ENCODE data around the gene ATG16L1. TPM values are rescaled to one million over a fixed set of nuclear protein-coding genes. Genes with fewer than 3 reads are reported as not detected.
"Not testable (repeated sequence)": the region's sequence is repeated elsewhere in the genome, so short reads cannot be mapped to it uniquely, and the experiment has no call there.

ATG16L1 gene
- total RNA-seq, 2 donors from 2014 or later: 15.8 to 17.8 TPM

DNA sequence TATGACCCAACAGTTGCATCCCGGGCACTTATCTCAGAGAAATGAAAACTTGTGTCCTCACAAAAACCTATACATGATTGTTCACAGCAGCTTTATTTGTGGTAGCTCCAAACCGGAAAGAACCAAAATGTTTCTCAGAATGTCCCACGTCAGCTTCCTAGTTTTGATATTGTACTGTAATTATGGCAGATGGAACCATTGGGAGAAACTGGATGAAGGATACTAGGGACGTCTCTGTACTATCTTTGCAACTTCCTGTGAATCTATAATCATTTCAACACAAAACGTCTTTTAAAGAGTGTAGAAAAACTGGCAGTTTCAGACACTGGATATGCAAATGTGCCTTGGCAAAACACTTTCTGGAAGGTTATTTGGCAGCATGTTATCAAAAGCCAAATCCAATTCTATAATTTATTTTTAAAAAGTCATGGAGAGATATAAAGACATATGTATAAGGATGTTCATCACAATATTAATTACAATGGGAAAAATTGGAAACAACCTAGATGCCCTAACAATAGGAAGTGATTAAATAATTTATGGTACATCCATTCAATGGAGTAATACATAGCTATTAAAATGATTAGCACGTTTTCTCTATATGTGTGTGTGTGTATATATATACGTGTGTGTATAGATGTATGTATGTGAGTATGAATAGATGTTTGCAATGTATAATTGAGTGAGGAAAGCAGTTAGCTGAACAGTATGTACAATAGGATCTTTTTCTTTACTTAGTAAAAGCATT lies 65.9 kb downstream of the ATG16L1 start:
- ATAC-seq: no peak
- DNase-seq: no peak
- intact Hi-C loops (cut with DNase I): no loop called here

DNA sequence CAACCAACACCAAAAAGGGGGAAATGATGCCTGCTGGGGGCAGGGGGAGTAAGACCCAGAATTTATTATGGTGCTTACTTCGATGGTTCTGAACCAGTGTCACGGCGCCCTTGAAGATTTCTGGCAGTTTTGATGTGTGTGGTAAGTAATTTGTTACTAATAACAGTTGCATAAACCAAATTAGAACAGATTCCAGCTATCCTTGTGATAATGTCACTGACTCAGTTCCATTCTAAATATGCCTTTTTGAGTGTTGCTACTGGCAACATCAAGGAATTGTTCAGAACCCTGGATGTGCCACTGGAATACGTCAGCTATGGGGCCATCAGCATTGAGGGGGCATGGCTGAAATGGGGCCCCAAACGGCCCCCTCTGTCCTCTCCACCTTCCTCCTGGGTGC lies 67.8 kb downstream of the ATG16L1 start:
- no peak for ATAC-seq
- intact Hi-C loops (cut with DNase I): no loop called here
- DNase-seq: no peak

DNA sequence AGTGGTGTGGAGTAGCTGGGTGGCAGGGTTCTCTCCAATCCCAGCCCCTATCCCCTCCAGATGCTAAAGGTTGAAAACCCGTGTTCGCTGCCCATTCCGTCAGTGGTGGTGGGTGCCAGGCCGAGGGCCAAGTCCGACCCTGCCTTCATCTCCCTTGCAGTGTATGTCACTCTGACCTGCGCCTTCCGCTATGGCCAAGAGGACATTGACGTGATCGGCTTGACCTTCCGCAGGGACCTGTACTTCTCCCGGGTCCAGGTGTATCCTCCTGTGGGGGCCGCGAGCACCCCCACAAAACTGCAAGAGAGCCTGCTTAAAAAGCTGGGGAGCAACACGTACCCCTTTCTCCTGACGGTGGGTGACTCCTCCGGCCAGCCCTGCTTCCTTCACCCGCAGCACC lies 69.0 kb downstream of the ATG16L1 start:
- ATAC-seq: no peak

DNA sequence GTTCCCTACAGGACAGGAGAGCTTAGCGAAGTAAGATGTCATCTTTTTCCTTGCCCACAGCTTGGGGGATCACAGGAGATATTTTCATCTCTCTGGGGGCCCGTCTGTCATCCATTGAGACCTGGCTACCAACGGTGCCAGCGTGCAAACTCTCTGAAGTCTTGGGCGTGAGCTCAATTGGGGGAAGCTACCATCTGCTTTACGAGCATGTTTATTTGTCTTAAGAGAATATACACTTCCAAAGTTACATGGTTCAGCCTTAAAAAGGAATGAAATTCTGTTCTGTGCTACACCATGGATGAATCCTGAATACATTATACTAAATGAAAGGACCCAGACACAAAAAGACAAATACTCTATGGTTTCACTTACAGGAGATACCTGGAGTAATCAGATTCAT lies 69.7 kb downstream of the ATG16L1 start:
- intact Hi-C loops (cut with DNase I): no loop called here
- ATAC-seq: no peak
- no peak for DNase-seq

More for the DNA sequence above, 69.0 kb downstream of the ATG16L1 start:
- no peak for DNase-seq
- intact Hi-C loops (cut with DNase I): no loop called here

DNA sequence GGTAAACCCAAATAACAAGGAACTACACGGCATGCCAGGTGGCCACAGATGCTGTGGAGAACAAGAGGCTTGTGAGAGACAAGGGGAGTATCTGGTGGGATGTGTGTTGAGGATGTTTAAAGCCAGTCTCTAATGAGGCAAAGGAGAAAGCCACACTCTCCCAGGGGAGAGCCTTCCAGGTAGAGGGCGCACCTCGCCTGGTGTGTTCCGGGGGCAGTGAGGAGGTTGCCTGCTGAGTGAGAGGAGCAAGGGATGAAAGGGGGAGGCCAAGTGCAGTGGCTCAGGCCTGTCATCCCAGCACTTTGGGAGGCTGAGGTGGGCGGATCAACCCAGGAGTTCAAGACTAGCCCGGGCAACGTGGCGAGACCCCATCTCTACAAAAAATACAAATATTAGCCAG lies 72.4 kb downstream of the ATG16L1 start:
- DNase-seq: no peak
- ATAC-seq: no peak
- intact Hi-C loops (cut with DNase I): no loop called here

DNA sequence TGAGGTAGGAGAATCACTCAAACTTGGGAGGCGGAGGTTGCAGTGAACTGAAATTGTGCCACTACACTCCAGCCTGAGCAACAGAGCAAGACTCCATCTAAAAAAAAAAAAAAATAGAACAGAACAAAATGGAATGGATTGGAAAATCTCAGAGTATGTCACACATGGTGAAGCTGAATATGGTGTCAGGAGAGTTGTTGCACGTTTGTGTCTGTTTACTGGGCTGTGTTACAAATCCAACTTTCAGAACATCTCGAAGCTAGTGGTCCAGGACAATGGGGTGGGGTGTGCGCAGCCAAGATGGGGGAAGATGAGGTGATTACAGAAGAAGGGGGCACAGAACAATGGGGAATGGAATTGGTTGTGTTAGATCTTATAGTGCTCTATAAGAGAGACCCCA lies 73.8 kb downstream of the ATG16L1 start:
- intact Hi-C loops (cut with DNase I): no loop called here
- no peak for ATAC-seq
- DNase-seq: no peak

DNA sequence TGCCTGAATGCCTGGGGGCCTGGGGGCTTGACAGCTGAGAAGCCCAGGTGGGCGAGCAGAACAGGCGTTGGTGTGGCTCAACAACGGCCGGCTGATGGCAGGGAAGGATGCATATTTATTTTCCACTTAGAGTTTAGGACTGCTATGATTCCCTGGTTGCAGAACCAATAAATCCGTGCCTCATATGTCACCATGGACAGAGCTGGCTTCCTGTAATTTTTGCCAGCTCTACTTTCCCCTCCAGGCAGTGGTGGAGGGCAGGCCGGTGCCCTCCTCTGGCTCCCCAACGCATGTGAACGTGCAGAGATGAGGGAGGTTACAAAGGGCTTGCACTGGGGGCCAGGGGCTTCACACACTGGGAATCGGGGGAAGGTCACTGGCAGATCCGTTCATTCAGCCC lies 74.3 kb downstream of the ATG16L1 start:
- ATAC-seq: no peak
- no peak for DNase-seq
- intact Hi-C loops (cut with DNase I): no loop called here

DNA sequence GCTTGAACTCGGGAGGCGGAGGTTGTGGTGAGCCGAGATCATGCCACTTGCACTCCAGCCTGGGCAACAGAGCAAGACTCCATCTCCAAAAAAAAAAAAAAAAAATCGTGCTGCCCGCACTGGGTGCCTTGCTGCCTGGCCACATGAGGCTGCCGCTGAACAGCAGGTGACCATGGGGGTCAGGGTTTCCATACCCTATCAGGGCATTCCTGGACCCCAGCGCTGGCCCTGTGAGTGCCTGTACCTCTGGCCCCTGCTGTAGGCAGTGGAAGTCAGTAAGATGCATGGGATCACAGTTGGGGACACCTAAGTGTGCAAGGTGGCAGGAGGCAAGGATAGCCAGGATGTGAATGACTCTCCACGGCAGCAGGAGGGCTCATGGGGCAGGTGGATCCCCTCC lies 75.0 kb downstream of the ATG16L1 start:
- DNase-seq (no peak), ATAC-seq (no peak)
- intact Hi-C loops (cut with DNase I): no loop called here

DNA sequence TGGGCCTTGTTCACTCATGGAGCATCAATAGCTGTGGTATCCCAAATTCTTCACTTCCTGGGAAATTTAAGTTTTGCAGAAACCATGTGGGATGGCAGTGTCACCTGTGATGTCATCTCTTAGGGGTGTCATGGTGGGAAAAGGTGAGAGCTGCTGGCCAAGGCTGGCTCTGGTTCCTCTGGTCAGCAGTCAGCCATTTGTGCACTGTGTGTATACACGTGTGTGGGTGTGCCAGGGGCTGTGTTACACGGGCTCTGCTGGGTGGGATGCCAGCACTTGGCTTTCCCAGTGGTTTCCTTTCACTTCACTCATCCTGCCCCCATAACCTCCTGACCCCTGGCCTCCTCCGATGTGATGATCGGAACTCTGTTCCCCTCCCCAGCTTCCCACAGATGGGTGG lies 77.4 kb downstream of the ATG16L1 start:
- intact Hi-C loops (cut with DNase I): no loop called here
- DNase-seq (no peak), ATAC-seq (no peak)

DNA sequence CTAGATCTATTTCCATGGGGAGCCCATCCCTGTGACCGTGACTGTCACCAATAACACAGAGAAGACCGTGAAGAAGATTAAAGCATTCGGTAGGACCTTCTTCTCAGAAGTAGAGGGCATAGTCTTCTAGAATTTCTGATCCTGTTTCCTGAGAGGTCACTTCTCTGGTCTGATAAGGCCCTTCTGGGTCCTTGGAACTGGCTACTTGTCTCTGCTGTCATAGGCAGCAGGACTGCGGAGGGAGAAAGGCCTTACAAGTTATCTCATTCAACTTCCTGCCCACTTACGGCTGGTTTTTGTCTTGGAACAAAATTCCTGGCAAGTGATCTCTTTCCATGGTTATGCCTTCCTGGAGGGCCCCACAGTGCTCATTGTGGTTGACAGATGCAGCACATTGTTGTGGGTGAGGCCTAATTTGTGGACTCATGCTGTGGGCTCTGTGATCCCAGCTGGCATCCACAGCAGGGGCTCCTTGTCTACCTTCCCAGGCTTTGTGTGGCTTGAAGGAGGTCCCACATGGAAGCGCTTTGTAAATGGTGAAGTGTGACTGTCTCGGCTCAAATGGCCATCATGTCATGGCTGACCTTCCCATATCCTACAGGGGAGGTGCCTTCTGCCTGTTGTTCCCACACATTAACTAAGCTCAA lies 78.1 kb downstream of the ATG16L1 start:
- ATAC-seq: peak in 1 of 2 donors; percentile 24
- no peak for DNase-seq
- intact Hi-C loops (cut with DNase I): no loop called here

DNA sequence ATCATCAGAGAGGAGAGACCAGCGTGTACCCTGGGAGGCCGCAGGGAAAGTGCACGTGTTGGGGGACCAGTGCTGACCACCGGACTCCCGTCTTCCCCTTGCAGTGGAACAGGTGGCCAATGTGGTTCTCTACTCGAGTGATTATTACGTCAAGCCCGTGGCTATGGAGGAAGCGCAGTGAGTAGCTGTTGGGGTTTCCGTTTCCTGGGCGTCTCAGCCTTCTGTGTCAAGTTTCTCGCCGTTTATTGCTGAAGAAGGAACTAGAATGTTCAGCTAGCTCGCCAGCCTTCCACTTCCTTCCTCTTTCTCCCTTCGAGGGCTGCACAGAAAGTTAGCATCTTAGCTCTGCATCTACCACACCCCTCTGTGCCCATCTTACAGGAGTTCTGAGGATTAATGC lies 80.1 kb downstream of the ATG16L1 start:
- intact Hi-C loops (cut with DNase I): no loop called here
- ATAC-seq (peak; percentile 78 to 86), DNase-seq (peak; percentile 64)

DNA sequence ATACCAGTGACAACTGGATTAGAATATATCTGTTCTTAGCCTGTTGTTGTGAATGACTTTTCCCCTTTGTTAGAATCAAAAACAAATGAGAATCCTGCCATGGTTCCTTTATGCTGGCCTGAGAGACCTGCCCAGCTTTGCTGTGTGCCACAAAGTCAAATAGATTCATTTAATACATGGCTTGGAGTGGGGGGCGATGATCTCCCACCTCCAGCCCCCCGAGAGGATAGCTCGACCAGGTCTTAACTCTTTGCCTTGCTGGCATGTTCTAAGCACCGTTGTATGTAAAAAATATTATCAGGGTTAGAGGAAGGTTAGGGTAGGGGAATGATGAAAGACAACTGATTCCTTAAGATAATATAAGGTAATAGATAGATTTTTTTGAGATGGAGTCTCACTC lies 80.7 kb downstream of the ATG16L1 start:
- ATAC-seq: no peak
- intact Hi-C loops (cut with DNase I): no loop called here

DNA sequence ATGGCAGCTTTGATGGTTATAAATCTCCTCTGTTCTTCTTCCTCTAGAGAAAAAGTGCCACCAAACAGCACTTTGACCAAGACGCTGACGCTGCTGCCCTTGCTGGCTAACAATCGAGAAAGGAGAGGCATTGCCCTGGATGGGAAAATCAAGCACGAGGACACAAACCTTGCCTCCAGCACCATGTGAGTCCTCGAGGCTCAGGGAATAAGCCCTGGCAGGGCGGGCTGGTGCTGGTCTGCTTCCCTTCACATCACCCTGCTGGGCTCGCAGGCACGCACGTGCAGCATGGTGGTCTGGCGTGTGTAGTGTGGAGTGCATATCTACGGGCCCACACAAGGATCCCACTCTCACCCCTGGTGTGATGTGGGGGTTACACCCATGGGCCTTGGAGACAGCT lies 83.4 kb downstream of the ATG16L1 start:
- intact Hi-C loops (cut with DNase I): no loop called here
- ATAC-seq: no peak
- DNase-seq: no peak

More for the DNA sequence above, 80.7 kb downstream of the ATG16L1 start:
- DNase-seq: no peak

DNA sequence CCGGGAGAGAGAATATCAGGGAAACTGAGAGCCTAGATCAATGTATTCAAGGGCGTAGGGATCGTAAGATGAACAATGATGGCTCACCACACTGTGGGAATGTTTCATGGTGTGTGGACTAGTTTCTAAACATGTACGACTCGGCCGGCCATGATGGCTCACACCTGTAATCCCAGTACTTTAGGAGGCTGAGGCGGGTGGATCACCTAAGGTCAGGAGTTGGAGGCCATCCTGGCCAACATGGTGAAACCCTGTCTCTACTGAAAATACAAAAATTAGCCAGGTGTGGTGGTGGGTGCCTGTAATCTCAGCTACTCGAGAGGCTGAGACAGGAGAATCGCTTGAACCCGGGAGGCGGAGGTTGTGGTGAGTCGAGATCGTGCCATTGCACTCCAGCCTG lies 84.6 kb downstream of the ATG16L1 start:
- ATAC-seq; intact Hi-C loops (cut with DNase I); DNase-seq: not testable (repeated sequence)

DNA sequence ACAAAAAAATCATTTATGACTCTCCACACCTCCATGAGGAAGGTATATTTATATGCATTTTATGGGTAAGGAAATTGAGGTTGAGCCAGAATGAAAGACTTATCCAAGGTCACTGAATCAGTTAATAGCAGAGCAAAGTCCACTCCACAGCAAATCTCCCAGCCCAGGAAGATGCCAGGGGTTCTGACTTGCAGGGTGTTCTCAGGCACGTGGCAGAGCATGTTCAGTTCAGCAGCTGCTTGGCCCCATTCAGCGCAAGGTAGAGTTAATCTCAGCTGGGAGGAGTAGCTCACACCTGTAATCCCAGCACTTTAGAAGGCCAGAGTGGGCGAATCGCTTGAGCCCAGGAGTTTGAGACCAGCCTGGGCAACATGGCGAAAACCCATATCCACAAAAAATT lies 85.1 kb downstream of the ATG16L1 start:
- intact Hi-C loops (cut with DNase I): no loop called here
- DNase-seq (no peak), ATAC-seq (no peak)

DNA sequence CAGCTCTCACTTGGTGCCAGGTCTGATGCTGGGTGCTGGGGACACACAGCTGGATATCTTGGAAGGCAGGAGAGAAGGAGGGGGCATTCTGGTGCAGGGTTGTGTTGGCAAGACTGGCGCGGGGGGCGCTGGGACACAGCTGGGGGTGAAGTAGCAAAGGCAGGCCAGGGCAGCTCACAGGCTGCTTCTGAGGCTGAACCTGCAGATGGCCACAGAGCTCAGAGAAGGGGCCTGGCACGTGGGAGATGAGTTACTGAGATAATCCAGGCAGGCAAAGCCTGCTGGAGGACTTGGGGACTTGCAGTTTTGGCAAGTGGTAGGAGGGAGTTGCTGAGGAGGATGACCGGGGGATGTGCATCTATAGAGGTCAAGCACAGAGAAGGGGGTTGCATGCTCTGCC lies 86.6 kb downstream of the ATG16L1 start:
- no peak for DNase-seq

DNA sequence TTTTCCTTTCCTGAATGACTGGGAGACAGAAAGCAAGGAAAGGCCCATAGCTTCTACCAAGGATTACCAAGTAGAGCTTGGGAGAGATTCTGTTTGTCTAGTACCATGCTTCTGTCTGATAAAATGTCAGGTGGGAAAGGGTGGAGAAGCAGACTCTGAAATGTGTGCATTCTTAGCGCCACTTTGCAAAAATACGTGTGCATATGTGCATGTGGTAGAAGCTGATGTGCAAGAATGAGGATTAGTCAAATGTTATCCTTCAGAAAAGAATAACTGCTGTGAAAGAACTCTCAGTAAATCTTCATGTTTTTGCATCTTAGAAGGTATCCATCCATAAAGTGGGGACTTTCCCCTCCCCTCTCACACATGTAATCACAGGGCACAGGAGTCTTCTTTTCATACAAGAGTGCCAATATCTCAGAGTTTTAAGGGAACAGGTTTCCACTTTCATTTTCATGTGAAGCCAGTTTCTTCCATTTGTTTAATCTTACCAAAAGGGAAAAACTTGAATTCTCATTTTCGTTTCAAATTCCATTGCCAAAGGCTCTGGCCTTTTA lies 87.4 kb downstream of the ATG16L1 start:
- ATAC-seq (no peak), DNase-seq (no peak)
- intact Hi-C loops (cut with DNase I): no loop called here

More for the DNA sequence above, 86.6 kb downstream of the ATG16L1 start:
- intact Hi-C loops (cut with DNase I): no loop called here
- no peak for ATAC-seq

DNA sequence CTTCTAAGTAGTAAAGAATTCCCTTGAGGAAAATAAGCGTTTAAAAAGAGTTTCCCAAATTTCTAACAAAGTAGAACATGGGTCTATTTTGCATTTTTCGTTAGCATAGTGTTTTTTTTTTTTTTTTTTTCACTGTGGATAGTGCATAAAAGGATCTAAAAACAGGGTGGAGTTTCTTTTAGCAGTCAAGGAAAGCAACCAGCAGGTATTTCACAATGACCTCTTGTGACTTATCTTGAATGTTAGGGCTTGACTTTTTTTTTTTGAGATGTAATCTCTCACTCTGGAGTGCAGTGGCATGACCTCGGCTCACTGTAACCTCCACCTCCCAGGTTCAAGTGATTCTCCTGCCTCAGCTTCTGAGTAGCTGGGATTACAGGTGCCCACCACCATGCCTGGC lies 88.0 kb downstream of the ATG16L1 start:
- intact Hi-C loops (cut with DNase I): no loop called here
- ATAC-seq (no peak), DNase-seq (no peak)

DNA sequence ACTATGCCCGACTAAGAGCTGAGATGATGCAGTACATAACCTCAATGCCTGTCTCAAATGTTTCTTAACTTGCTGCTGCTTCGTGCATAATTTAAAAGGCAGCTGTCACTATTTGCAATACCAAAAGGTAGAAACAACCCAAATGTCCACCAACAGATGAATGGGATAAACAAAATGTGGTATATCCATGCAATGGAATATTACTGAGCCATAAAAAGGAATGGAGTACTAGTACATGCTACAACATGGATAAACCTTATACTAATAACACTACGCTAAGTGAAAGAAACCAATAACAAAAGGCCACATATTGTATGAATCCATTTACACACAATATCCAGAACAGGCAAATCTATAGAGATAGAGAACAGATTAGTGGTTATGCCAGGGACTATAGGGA lies 89.8 kb downstream of the ATG16L1 start:
- ATAC-seq (no peak), DNase-seq (no peak)
- intact Hi-C loops (cut with DNase I): no loop called here

DNA sequence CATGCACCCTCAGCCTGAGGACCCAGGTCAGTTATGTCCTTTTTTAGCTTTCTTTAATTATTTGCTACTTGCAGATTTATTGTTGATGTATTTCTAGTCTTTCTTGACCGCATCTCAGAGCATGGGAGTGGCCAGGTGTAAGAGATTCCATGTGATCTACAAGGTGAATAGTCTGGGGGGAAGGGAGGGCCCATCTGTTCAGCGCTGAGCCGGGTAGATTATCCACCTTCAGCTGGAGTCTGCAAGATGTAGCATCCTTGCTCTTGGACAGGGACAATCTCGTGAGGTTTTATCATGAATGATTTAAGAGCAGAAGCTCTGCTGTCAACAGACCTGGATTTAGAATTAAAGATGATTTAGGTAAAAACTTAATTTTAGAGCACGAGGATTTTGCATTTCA lies 90.8 kb downstream of the ATG16L1 start:
- no peak for DNase-seq

DNA sequence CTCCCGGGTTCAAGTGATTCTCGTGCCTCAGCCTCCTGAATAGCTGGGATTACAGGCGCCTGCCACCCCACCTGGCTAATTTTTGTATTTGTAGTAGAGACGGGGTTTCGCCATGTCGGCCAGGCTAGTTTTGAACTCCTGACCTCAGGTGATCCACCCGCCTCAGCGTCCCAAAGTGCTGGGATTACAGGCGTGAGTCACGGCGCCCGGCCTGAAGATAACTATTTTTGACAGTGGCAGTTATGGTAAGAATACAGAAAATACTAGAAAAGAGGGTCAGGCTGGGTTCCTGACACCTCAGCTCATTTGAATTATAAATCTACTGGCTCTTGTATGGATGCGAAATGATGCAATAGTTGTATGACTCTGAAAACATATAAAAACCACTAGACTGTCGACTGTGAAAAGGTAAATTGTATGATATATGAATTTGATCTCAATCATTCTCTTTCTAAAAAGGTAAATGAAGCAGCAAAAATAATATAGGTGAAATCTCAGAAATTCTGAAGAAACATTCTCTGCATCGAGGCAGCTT lies 91.8 kb downstream of the ATG16L1 start:
- no peak for DNase-seq
- ATAC-seq: no peak
- intact Hi-C loops (cut with DNase I): no loop called here

More for the DNA sequence above, 90.8 kb downstream of the ATG16L1 start:
- intact Hi-C loops (cut with DNase I): no loop called here
- no peak for ATAC-seq
